GM18519 (cell line): ENCODE data around the gene DSCAML1.

Experiments used
- ATAC-seq: cut with Tn5 transposase; IDR thresholded peaks from one replicate; pipeline ENCODE4 v1.9.1; 2021; ENCODE audit warnings: mild to moderate bottlenecking, moderate library complexity; ENCODE audit not compliant: unreplicated experiment, low FRiP score

Gene DSCAML1

GRCh38 chr11:117702946-117703598, 93.9 kb downstream of the DSCAML1 start:
- no peak for ATAC-seq

- ATAC-seq = no peak
Observed at GRCh38 chr11:117701781-117702180, 95.2 kb downstream of the DSCAML1 start.

DNA sequence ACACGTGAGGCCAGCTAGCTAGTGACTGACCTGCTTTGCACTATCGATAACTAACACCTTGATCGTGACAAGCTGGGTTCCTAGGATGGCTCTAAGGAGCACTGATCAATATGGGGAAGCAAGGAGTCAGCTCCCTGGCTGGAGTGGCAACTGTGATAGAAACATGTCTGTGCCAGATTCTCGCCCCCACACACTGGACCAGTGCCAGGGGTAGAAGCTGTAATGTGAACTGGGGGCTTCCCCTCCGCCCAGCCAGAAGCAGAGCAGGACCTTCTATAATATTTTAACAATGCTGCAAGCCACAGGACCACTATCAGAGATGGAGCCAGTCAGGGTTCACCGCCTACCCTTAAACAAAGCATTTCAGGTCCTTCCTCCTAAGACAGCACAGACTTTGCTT, 96.5 kb downstream of the DSCAML1 start:
- no peak for ATAC-seq

- no peak for ATAC-seq
Observed at GRCh38 chr11:117697319-117697718, 99.7 kb downstream of the DSCAML1 start.

GRCh38 chr11:117696540-117696939, 100.5 kb downstream of the DSCAML1 start:
- ATAC-seq = no peak

GRCh38 chr11:117693344-117693743, 103.7 kb downstream of the DSCAML1 start:
- no peak for ATAC-seq

GRCh38 chr11:117691516-117691915, 105.5 kb downstream of the DSCAML1 start:
- ATAC-seq = no peak

GRCh38 chr11:117691218-117691514, 105.8 kb downstream of the DSCAML1 start:
- no peak for ATAC-seq

DNA sequence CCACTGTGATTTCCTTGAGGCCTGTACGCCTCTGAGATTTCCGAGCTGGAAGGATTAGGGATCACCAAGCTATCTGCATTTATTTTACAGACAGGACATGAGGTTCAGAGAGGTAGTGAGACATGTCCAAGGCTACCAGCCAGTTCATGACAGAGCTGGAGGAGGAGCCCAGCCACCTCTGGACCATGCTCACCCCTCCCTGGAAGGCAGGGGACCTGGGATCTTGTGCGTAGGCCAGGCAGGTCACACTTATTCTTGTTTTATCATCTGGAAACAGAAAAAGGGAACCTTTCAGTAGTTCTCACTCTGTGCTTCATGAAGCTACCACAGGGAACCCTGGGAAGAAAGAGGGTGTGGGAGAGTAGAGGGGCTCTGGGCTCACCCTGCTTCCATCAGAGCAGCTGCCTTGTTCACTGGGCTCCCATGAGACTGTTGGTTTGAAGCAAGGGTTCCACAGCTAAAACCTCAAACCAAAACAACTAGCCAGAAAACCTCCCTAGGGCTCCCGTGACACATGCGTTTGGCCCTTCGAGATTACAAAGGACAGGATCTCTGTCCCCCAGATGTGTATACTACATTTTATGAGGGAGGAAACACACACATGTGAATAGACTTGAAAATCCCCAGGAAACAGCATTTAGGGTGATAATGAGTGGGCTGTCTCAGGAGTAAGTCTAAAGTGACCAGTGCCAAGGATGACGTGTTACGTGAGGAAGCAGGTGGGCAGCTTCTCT, 106.4 kb downstream of the DSCAML1 start:
- ATAC-seq = no peak

DNA sequence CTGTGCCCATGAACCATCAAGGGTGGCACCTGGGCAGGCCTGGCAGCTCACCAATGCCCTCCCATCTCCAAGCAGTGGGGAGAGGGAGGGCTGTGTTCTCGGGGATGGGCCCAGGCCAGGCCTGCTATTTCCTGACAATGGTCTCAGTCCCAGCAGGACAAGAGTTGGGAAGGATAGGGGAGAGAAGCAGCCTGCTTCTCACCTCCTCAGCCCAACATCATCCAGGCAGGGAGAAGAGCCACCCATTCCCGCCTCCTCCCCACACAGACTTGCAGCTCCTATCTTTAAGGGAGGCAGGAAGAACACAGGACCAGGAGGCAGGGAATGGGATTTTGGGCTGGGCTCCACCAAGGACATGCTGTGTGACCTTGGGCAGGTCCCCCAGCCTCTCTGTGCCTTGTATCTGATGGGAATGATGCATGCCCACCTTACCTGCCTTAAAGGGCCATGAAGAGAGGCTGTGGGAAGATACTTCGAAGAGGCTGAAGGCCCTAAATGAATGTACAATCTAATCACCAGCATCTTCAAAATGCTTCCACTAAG, 108.7 kb downstream of the DSCAML1 start:
- ATAC-seq = no peak

DNA sequence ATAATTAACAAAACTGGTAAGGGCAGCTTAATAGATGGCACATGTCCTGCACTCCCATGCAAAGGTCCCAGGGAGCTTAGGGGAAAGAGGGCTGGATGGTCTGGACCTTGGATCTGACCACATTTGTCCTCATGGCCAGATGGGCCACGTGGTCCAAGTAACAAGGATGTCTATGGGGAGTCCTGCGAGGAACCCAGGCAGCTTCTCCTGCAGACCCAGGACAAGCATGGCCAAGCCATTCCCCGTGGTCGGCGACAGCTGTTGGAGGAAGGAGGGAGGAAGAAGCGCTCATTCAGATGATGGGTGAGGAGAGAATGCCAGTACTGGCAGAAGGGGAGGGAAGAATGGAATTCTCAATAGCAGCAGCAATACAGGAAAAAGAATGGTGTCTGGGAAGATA, 109.2 kb downstream of the DSCAML1 start:
- ATAC-seq = no peak

DNA sequence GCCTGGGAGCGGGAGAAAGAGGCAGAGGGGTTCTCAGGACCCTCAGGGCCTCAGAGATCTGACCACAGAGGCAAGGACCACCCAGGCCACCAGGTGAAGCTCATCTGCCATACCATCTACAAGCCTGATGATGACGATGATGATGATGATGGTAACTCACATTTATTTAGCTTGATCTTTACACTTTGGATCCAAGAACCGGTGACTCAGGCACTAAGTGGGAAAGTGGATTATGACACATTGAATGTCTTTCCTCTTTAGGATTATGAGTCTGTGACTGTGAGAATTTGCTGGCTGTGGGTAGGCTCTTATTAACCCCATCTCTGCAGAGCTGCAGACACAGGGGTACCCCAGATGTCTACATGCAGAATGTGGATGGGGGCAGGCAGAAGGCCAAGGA, 110.3 kb downstream of the DSCAML1 start:
- no peak for ATAC-seq

DNA sequence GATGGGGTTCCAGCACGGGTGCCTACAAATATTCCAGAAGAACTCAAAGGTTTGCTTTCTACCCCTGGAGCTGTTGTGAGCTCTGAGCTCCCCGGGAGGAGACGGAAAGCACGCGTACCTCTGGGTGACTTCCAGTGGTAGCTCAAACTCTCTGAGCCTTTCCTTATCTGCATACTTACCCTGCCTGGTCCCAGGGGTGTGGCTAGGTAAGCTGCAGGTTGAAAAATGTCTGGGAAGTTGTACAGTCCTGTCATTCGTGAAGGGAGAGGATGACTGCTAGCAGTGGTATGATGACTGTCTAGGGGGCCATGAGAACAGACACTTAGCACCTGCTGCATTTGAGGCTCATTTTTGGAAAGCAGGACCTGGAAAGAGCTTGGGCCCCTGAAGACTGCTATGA, 111.5 kb downstream of the DSCAML1 start:
- no peak for ATAC-seq

DNA sequence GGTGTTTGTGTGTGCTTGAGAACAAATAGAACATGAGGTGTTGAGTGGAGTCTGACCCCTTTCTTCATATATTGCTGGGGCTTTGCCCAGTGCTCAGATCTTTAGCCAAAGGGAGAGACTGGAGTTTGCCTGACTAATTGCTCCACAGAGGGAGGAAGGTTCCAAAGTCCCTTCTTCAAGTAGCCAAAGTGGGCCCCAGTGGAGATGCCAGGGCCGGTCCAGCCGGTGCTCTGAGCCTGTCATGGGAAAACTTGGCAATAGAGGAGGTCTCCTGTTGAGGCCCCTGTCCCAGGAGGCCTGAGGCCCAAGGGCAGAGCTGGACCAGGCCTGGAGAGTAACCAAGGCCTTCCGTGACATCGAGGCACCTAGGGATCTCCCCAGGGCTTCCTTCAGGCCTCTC, 112.3 kb downstream of the DSCAML1 start:
- no peak for ATAC-seq

DNA sequence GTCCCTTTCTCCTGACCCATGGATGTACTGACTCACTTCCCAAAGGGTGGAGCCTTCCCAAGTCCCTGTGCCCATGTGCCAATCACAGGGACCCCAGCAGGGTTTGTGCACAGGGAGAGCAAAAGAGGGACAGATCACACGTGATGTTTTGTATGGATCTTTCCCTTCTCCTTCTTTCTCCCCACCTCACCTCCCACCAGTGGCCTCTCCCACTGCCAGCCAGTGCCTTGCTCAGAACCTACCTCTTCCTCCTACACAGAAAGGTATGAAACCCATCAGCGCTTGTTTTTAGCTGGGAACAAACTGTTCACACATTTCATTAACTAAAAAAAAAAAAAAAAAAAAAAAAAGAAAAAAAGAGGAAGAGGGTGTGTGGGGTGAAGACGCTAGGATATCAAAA, 112.9 kb downstream of the DSCAML1 start:
- no peak for ATAC-seq

DNA sequence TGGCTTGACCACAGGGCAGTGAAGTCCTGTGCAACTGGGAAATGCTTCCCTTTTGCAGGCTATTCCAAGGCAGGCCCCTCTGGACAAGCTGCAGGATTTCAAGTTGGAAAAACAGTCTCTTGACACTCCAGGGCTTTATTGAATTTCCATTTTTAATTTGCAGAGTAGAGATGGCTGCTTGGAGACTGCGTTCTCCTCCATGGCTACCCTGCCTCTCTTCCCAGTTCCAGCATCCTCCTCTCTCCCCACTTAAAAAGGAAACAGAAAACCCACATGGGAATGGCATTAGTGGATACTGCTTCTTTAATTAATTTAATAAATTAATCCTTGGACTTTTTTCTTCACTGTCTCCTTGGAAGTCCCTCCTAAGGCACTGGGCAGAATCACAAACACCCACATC, 115.6 kb downstream of the DSCAML1 start:
- ATAC-seq = no peak

DNA sequence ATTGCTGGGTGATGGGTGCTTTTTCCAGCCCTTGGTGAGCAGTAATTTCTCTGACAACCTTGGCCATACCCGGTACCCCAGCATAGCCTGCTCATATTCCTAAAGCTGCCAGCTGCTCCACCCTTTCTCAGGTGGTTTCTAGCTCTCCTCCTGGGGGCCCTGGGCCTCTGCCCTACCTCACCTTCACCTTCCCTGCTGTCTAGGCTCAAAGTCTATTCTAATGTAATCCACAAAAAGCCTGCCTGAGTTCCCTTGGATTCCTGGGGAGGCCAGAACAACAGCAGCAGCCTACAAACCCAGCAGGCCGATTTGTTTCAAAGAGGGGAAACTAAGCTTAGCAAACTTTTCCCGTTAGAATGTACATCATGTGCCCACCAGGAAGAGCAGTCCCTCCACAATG, 117.6 kb downstream of the DSCAML1 start:
- ATAC-seq = no peak

DNA sequence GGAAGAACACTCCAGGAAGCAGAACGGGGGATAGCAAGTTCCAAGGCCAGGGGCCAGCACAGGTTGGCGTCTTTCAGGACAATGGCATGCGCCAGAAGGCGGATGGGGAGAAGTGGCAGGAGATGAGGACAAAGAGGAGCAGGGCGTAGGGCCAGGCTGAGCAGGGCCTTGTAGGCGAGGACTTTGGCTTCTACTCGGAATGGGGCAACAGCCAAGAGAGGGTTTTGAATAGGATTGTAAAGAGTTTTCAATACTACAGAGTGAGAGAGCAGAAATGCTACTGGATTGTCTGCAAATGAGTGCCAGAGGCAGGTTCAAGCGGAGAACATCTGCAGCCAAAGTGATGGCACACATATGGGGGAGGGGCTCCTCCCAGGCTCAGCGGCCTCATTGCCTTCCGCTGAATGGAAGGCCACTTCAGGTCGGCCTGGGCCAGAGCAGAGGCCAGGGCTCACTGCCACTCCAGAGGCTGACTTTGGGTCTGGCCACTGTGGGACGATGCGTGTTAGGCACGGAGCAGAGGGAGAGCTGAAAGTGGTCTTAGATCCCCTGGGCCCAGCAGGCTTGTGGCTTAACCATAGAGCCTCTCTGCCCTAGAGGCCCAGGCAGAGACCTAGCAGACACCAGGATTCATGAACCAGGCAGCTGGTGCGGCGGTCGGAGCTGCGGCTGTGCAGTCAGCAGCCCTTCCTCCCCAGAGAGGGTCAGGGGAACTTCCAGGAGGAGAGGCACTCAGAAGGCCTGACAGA, 118.2 kb downstream of the DSCAML1 start:
- no peak for ATAC-seq

GRCh38 chr11:117677729-117678310, 119.2 kb downstream of the DSCAML1 start:
- no peak for ATAC-seq

DNA sequence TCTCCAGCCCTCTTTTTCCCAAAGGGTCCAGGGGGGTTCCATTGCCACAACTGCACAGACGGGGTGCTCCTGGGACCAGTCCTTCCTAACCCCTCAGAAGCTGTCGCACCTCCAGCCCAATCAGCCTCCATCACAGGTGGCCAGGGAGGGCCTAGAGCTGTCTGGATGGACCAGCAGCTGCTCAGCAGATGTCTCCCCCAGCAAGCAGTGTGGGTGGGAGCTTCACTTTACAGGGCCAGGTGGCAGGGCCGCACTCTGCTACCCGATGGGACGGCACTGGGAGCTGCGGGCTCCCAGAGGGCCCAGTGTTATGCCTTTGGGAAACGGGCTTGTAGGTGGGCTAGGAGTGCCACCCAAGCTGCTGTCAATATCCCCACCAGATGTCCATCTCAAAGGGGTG, 120.5 kb downstream of the DSCAML1 start:
- no peak for ATAC-seq

- no peak for ATAC-seq
Observed at GRCh38 chr11:117673602-117674001, 123.4 kb downstream of the DSCAML1 start.
